ENCODE measurements around the gene GDF7.

Gene GDF7

GRCh38 chr2:20674309-20674965 is 7.5 kb downstream of the GDF7 start:
- DNase-seq (ENCODE audit: low spot score), result no peak

GRCh38 chr2:20674974-20675679 is 8.2 kb downstream of the GDF7 start:
- no peak for DNase-seq (ENCODE audit: low spot score)

- DNase-seq (ENCODE audit: low spot score), result no peak
These were observed 8.9 kb downstream of the GDF7 start for GRCh38 chr2:20675701-20676352.

- no peak for DNase-seq (ENCODE audit: low spot score)
These were observed 9.6 kb downstream of the GDF7 start for GRCh38 chr2:20676353-20677215.

GRCh38 chr2:20677301-20678085 is 10.5 kb downstream of the GDF7 start:
- no peak for DNase-seq (ENCODE audit: low spot score)

GRCh38 chr2:20678086-20678395 is 11.1 kb downstream of the GDF7 start:
- no peak for DNase-seq (ENCODE audit: low spot score)

GRCh38 chr2:20678780-20679179 is 11.8 kb downstream of the GDF7 start:
- no peak for DNase-seq (ENCODE audit: low spot score)

GRCh38 chr2:20680744-20681375 is 13.9 kb downstream of the GDF7 start:
- DNase-seq (ENCODE audit: low spot score), result no peak

GRCh38 chr2:20682167-20682920 is 15.4 kb downstream of the GDF7 start:
- no peak for DNase-seq (ENCODE audit: low spot score)

- DNase-seq (ENCODE audit: low spot score), result no peak
These were observed 17.7 kb downstream of the GDF7 start for GRCh38 chr2:20684581-20685063.

GRCh38 chr2:20687260-20687832 is 20.4 kb downstream of the GDF7 start:
- DNase-seq (ENCODE audit: low spot score), result no peak

GRCh38 chr2:20689428-20690264 is 22.7 kb downstream of the GDF7 start:
- DNase-seq (ENCODE audit: low spot score), result no peak

- DNase-seq (ENCODE audit: low spot score), result no peak
These were observed 24.3 kb downstream of the GDF7 start for GRCh38 chr2:20691076-20691734.

GRCh38 chr2:20692081-20692480 is 25.1 kb downstream of the GDF7 start:
- no peak for DNase-seq (ENCODE audit: low spot score)

- DNase-seq (ENCODE audit: low spot score), result no peak
These were observed 26.4 kb downstream of the GDF7 start for GRCh38 chr2:20693317-20693716.

GRCh38 chr2:20696366-20696765 is 29.4 kb downstream of the GDF7 start:
- DNase-seq (ENCODE audit: low spot score), result no peak

- DNase-seq (ENCODE audit: low spot score), result no peak
These were observed 30.5 kb downstream of the GDF7 start for GRCh38 chr2:20697322-20697934.

All from left forelimb (tissue), 1 donor.